ENCODE measurements around the gene PCNX2. TPM values are rescaled to one million over a fixed set of nuclear protein-coding genes. Genes with fewer than 3 reads are reported as not detected.

Gene PCNX2
- total and polyA plus RNA-seq, 7 donors = 1.8 to 13.8 (median 5.1) TPM

DNA sequence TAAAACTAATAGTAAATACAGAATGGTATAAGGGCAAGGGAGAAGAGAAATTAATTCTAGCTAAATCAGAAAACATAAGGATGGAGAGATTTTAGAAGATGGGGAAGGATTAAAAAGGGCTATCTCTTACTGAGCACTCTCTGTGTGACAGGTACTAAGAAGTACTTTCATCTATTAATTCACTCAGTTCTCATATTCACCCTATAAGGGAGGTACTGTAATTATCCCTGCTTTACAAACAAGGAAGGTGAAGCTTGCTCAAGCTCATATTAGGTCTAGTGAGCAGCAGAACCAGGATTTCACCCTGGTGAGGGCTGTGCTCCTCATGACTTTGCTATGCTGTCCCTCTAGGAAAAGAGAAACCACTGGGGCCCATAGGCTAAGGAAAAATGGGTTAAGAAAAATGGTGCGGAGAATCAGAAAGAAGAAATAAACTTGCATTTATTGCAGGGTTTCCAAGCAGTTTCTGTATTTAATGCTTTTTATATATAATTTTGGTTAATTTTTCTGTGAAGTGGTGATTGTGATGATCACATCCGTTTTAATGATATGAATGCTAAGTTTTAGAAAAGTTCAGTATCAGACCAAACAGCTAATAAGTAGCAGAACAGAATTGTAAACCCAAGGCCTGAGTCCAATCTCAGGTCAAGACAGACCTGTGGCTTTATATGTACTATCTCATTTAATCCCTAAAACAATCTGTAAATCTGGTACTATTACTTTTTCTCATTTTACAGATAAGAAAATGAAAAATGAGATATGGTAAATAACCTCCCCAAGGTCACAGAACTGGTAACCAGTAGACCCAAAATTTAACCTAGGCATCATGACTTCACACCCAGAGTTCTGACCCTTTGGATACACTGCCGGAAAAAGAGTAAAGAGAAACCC is 1.7 kb downstream of the PCNX2 start:
- TF ChIP-seq EP300 (IDR thresholded peaks at IDR 0.05) (no peak), POLR2AphosphoS5 (IDR thresholded peaks at IDR 0.05) (no peak), POLR2A (IDR thresholded peaks at IDR 0.05) (no peak)
- TF ChIP-seq, protein P1, sequence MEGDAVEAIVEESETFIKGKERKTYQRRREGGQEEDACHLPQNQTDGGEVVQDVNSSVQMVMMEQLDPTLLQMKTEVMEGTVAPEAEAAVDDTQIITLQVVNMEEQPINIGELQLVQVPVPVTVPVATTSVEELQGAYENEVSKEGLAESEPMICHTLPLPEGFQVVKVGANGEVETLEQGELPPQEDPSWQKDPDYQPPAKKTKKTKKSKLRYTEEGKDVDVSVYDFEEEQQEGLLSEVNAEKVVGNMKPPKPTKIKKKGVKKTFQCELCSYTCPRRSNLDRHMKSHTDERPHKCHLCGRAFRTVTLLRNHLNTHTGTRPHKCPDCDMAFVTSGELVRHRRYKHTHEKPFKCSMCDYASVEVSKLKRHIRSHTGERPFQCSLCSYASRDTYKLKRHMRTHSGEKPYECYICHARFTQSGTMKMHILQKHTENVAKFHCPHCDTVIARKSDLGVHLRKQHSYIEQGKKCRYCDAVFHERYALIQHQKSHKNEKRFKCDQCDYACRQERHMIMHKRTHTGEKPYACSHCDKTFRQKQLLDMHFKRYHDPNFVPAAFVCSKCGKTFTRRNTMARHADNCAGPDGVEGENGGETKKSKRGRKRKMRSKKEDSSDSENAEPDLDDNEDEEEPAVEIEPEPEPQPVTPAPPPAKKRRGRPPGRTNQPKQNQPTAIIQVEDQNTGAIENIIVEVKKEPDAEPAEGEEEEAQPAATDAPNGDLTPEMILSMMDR (IDR thresholded peaks at IDR 0.05) = no peak
- Histone ChIP-seq H3K36me3 (no peaks in the 10 kb centered on the region), H3K27ac (no peak overlapping the region), H3K27me3 (peaks cover 0 to 28% (median 0%) of the 10 kb centered on the region in 3 donors), H3K9me3 (no peaks in the 10 kb centered on the region), H3K4me3 (no peak overlapping the region), H3K4me1 (peaks cover 0 to 11% (median 9%) of the 10 kb centered on the region in 4 donors)
- 94 to 95% methylated on average over 3 of the region's 3 CpGs for WGBS, 2 donors
- no peak for DNase-seq
- intact Hi-C loops (cut with DNase I) = no loop called here

DNA sequence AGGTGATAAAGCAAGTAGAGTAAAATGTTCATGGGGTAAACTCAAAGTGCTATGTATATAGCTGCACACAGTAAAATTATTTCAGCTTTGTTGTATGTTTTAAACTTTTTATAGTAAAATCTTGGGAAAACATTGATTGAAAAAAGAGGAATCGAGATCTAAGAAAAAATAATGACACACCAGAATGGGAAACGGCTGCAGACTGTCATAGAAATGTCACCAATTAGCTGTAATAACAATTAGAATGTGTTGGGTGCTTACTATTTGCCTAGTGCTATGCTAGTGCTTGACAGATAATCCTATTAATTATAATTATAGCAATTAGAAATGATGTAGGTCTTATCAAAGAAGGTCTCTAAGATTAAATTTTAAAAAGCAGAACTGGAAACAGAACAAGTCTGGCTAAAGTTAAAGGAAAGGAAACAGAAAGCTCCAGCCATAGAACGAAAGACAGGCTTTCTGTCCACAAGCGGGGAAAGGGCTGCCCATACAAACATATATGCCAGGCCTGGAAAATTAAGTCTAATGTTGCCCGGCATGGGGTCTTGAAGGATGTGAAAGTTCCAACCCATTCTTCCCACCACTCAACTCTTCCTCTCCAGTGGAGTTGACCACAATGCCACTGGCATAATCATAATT is 5.0 kb downstream of the PCNX2 start:
- Histone ChIP-seq H3K4me3 (no peak overlapping the region), H3K27ac (no peak overlapping the region), H3K9me3 (no peaks in the 10 kb centered on the region), H3K4me1 (peaks cover 0 to 9% (median 6%) of the 10 kb centered on the region in 4 donors), H3K36me3 (no peaks in the 10 kb centered on the region), H3K27me3 (peaks cover 0 to 7% (median 0%) of the 10 kb centered on the region in 3 donors)
- TF ChIP-seq POLR2AphosphoS5 (IDR thresholded peaks at IDR 0.05) (no peak), POLR2A (IDR thresholded peaks at IDR 0.05) (no peak), EP300 (IDR thresholded peaks at IDR 0.05) (no peak)
- TF ChIP-seq, protein P1 (IDR thresholded peaks at IDR 0.05) = no peak
- intact Hi-C loops (cut with DNase I) = no loop called here
- 58 to 90% methylated on average over 5 of the region's 5 CpGs for WGBS, 2 donors
- DNase-seq = no peak

DNA sequence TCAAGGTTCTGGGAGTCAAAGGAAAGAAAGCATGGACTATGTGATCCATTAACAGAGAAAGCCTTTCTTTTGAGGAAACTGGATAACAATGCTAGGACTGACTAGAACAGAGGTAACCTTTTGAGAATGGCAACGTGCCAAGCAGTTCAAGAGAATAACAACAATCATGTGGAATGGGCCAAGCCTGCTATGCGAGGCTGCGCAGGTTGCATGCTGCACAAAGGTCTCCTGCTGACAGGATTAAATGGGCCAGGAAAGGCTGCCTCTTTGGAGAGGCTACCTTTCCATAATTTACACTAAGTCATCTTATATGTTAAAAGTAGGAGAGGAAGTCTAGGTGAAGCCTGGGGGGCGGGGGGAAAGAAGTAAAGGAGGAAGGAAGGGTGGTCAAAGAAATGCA is 5.8 kb downstream of the PCNX2 start:
- DNase-seq = no peak
- WGBS, 2 donors = 38 to 74% methylated on average over 4 of the region's 4 CpGs
- TF ChIP-seq EP300 (IDR thresholded peaks at IDR 0.05) (no peak), POLR2A (IDR thresholded peaks at IDR 0.05) (no peak)
- Histone ChIP-seq H3K4me1 (peaks cover 0 to under 1% (median 0%) of the 10 kb centered on the region in 4 donors), H3K27ac (no peak overlapping the region), H3K36me3 (no peaks in the 10 kb centered on the region), H3K27me3 (no peaks in the 10 kb centered on the region), H3K4me3 (no peak overlapping the region), H3K9me3 (no peaks in the 10 kb centered on the region)
- intact Hi-C loops (cut with DNase I) = no loop called here

DNA sequence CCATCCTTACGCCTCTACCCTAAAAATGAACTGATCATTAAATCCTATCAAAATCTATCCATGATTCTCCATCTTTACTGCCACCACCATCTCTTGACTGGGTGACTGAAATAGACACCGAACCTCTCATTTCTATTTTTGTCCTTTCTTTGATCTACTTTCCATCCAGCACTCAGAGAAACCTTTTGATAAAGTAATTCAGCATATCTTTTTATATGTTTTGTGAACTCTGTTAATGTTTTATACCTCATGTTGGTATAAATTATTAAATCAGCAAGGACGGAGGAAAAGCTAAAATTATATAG is 13.0 kb downstream of the PCNX2 start:
- Histone ChIP-seq H3K9me3 (no peaks in the 10 kb centered on the region), H3K36me3 (no peaks in the 10 kb centered on the region), H3K27me3 (no peaks in the 10 kb centered on the region), H3K4me3 (no peak overlapping the region), H3K4me1 (no peaks in the 10 kb centered on the region), H3K27ac (no peak overlapping the region)
- intact Hi-C loops (cut with DNase I) = no loop called here
- 78 to 93% methylated on average over 3 of the region's 3 CpGs for WGBS, 2 donors
- no peak for DNase-seq
- TF ChIP-seq POLR2A (IDR thresholded peaks at IDR 0.05) (no peak), EP300 (IDR thresholded peaks at IDR 0.05) (no peak), POLR2AphosphoS5 (IDR thresholded peaks at IDR 0.05) (no peak)

DNA sequence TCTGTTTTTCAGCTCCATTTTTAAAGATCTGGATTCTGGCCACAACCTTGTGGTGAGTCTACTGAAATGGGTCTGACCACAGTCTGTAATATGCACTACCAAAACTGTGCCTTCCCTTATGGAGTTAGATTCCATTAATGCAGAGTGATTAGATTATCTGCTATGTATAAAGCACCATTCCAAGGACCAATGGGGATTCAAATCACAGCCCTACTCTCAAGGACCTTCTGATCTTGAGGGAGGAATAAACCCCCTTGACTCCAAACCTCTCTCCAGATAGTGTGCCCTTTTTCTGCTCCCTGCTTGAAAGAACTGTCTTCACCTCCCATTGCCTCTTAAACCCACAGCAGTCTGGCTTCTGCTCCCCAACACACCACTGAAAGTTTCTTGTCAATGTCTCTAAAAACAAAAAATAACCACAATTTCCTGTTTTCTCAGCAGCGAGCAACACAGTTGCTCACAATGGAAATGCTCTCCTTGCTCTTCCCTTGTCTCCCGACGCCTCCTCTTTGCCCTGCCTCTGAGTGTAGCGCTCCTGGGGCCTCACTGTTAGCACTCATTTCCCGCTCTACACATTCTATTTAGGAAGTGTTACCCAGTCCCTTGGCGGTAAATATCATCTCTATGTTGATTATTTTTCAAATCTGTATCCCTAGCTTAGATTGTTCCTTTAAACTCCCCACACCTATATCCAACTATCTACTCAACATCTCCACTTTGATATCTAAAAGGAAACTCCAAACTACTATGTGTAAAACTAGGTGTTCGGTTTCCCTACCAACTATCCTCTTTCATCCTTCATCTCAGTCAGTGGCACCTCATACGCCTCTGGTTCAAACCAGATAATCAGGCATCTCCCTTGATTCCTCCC is 13.6 kb downstream of the PCNX2 start:
- intact Hi-C loops (cut with DNase I) = no loop called here
- 59 to 86% methylated on average over 8 of the region's 8 CpGs for WGBS, 2 donors
- H3K4me3 ChIP-seq = no peak overlapping the region
- H3K4me1 ChIP-seq = no peaks in the 10 kb centered on the region
- no peaks in the 10 kb centered on the region for H3K9me3 ChIP-seq
- H3K27me3 ChIP-seq = no peaks in the 10 kb centered on the region
- TF ChIP-seq, protein P1 (IDR thresholded peaks at IDR 0.05) = no peak
- TF ChIP-seq POLR2A (IDR thresholded peaks at IDR 0.05) (no peak), POLR2AphosphoS5 (IDR thresholded peaks at IDR 0.05) (no peak)
- no peak overlapping the region for H3K27ac ChIP-seq
- DNase-seq = no peak
- H3K36me3 ChIP-seq = no peaks in the 10 kb centered on the region

All from sigmoid colon (tissue), 7 donors.